K562 (cell line): ENCODE data around the gene MACF1. TPM values are rescaled to one million over a fixed set of nuclear protein-coding genes. Genes with fewer than 3 reads are reported as not detected.
"Not testable (repeated sequence)": the region's sequence is repeated elsewhere in the genome, so short reads cannot be mapped to it uniquely, and the experiment has no call there.

Experiments used
- ATAC-seq: fragments of 200-7000 bp; cut with Tn5 transposase; 3 replicates; pipeline ENCODE4 v1.9.1; 2020; ENCODE audit warnings: moderate library complexity
- BruUV-seq: library from RNA; stranded (reverse); fragments of 400-500 nt; replicated peaks from 2 replicates; lab custom pipeline; 2021; lab: Mats Ljungman, UMichigan
- CTCF ChIA-PET: fragments of 300-600 bp; formaldehyde crosslinking; extraction: SDS; loops from one replicate; lab custom pipeline; 2021; ENCODE audit warnings: low intra/inter-chr PET ratio; lab: Yijun Ruan, JAX
- POLR2A ChIA-PET: fragments of 300-600, 350-650 bp; sonication (Branson Sonifier 250); formaldehyde crosslinking; extraction: SDS; loops from one replicate; lab custom pipeline; 2021; ENCODE audit warnings: antibody characterized with exemption, inconsistent platforms; lab: Yijun Ruan, JAX
- DNase-seq, 4 experiments: peaks; one replicate each; pipeline versions ENCODE4 v3.0.0 to v3.0.0-alpha.2; 2011 to 2018; ENCODE audit warnings: low spot score in 3 of 4, mixed read lengths in 3 of 4; ENCODE audit errors: extremely low read depth in 1 of 4
- FAIRE-seq: peaks from 2 replicates; lab custom pipeline; 2011; peaks lifted over from hg19 to GRCh38; lab: Jason Lieb, UNC
- H2AFZ ChIP-seq: 2 replicates; pipeline ENCODE4 v1.6.0; 2011; ENCODE audit warnings: low read depth, low read length, control low read depth, inconsistent platforms
- H3K27ac ChIP-seq: fragments of 200-600 bp; 3 replicates; pipeline ENCODE4 v1.8.0; 2011; ENCODE audit warnings: low read depth, mild to moderate bottlenecking, control low read depth, inconsistent platforms, low read length, moderate library complexity, mixed read lengths; ENCODE audit errors: extremely low read depth
- H3K27me3 ChIP-seq, 2 experiments: fragments of 300-600 bp in 1 of 2; 2 replicates in 1 of 2; 3 replicates in 1 of 2; pipeline versions ENCODE4 v1.6.0 to v1.8.0; 2011; ENCODE audit warnings: inconsistent platforms in 2 of 2, low read length in 2 of 2, mild to moderate bottlenecking in 1 of 2, mixed read lengths in 1 of 2, moderate library complexity in 1 of 2; ENCODE audit not compliant: control insufficient read depth in 2 of 2, insufficient read depth in 2 of 2
- H3K36me3 ChIP-seq: fragments of 300-600 bp; 3 replicates; pipeline ENCODE4 v1.8.0; 2011; ENCODE audit warnings: mild to moderate bottlenecking, low read length, inconsistent platforms; ENCODE audit not compliant: control insufficient read depth, insufficient read depth
- H3K4me1 ChIP-seq, 2 experiments: fragments of 200-600 bp in 1 of 2; replicated peaks in 1 of 2; 2 replicates in 1 of 2; 3 replicates in 1 of 2; pipeline versions ENCODE4 v1.5.1 to v1.8.0; 2011; ENCODE audit warnings: inconsistent platforms in 2 of 2, low read length in 2 of 2, mild to moderate bottlenecking in 1 of 2, mixed read lengths in 1 of 2, moderate library complexity in 1 of 2; ENCODE audit not compliant: control insufficient read depth in 2 of 2, insufficient read depth in 2 of 2
- H3K4me2 ChIP-seq: 2 replicates; pipeline ENCODE4 v1.6.1; 2011; ENCODE audit warnings: low read length, control low read depth, inconsistent platforms, mixed read lengths; ENCODE audit not compliant: insufficient read depth
- H3K4me3 ChIP-seq: fragments of 200-600 bp; sonication (generic), shearing (Covaris generic); 2 replicates; pipeline ENCODE4 v1.5.1; 2016; ENCODE audit warnings: control low read depth, inconsistent platforms
- H3K79me2 ChIP-seq: fragments of 200-600 bp; 3 replicates; pipeline ENCODE4 v1.8.0; 2011; ENCODE audit warnings: low read length, inconsistent platforms; ENCODE audit not compliant: control insufficient read depth, insufficient read depth
- H3K9ac ChIP-seq, 2 experiments: 2 replicates each; pipeline versions ENCODE4 v1.6.0 to v1.6.1; 2011; ENCODE audit warnings: low read depth in 2 of 2, low read length in 2 of 2, control low read depth in 1 of 2, inconsistent platforms in 1 of 2, mild to moderate bottlenecking in 1 of 2, mixed read lengths in 1 of 2; ENCODE audit not compliant: insufficient read depth in 1 of 2
- H3K9me1 ChIP-seq: one replicate; pipeline ENCODE4 v1.6.0; 2011; ENCODE audit warnings: inconsistent platforms, mild to moderate bottlenecking, low read length, moderate library complexity; ENCODE audit not compliant: control insufficient read depth, insufficient read depth
- H3K9me3 ChIP-seq: replicated peaks from 2 replicates; pipeline ENCODE4 v1.5.1; 2011; ENCODE audit warnings: low read depth, low read length, inconsistent platforms; ENCODE audit not compliant: control insufficient read depth, insufficient read depth
- H4K20me1 ChIP-seq: replicated peaks from 2 replicates; pipeline ENCODE4 v1.6.1; 2011; ENCODE audit warnings: low read length, inconsistent platforms, mixed read lengths; ENCODE audit not compliant: control insufficient read depth, insufficient read depth
- ASH1L ChIP-seq: fragments of 450-650 bp; IDR thresholded peaks from 2 replicates; pipeline ENCODE4 v1.6.1; 2018; ENCODE audit warnings: borderline replicate concordance, mild to moderate bottlenecking, low read depth; ENCODE audit not compliant: partially characterized antibody
- CHD4 ChIP-seq: fragments of 200-600 bp; sonication (generic); IDR thresholded peaks from 3 replicates; pipeline ENCODE4 v1.6.1; 2012; ENCODE audit warnings: low read depth, mild to moderate bottlenecking, mixed read lengths, low read length, inconsistent platforms; ENCODE audit not compliant: insufficient read depth, insufficient replicate concordance, poor library complexity, severe bottlenecking
- MECOM ChIP-seq: fragments of 250-450 bp; sonication (Bioruptor Pico); IDR thresholded peaks from 2 replicates; pipeline ENCODE4 v1.8.0; 2022; ENCODE audit warnings: inconsistent platforms
- SIN3B ChIP-seq: fragments of 450-650 bp; IDR thresholded peaks from 2 replicates; pipeline ENCODE4 v1.6.1; 2017; ENCODE audit warnings: low read depth, mild to moderate bottlenecking, moderate library complexity
- ZNF253 ChIP-seq: fragments of 250-450 bp; sonication (Bioruptor Pico); conservative IDR thresholded peaks from 2 replicates; pipeline ENCODE4 v1.6.1; 2021; ENCODE audit warnings: mild to moderate bottlenecking
- WGBS: fragments of 100-300 bp; shearing (Covaris generic); methylation state at CpG from one replicate; pipeline ENCODE4 v1.1.6; 2016; ENCODE audit warnings: low coverage, mixed read lengths; ENCODE audit not compliant: insufficient coverage; ENCODE audit errors: missing lambda C conversion rate; 5-methylcytosine and 5-hydroxymethylcytosine counted together
- in situ Hi-C: fragments of 300-500 bp; cut with MboI; formaldehyde crosslinking; loops from 4 replicates; pipeline ENCODE4 v1.15.0; 2018; ENCODE audit warnings: inconsistent platforms, mixed read lengths
- intact Hi-C: fragments of 100-400 bp; cut with micrococcal nuclease; formaldehyde crosslinking; loops from 2 replicates; pipeline ENCODE4 v1.14.2; 2022
- polyA plus RNA-seq, 8 experiments: library from polyadenylated mRNA; depleted of rRNA in 4 of 8; stranded (reverse) in 5 of 8; unstranded in 3 of 8; fragments of >200 nt; fragmentation: Nextera tagmentation in 2 of 8; fragmentation: Illumina TruSeq in 1 of 8; extraction: Ambion mirVana in 2 of 8; extraction: Trizol in 1 of 8; gene quantifications; 2 replicates each; pipeline versions ENCODE4 v1.2.1 to v1.2.3, GENCODE V29; 2011 to 2014; ENCODE audit warnings: inconsistent platforms in 1 of 8, missing spikeins in 1 of 8
- total RNA-seq, 7 experiments: library from RNA; depleted of rRNA in 6 of 7; stranded (reverse); fragments of >200 nt in 6 of 7; fragmentation: Illumina TruSeq in 2 of 7; extraction: Trizol in 2 of 7; gene quantifications; 2 replicates each; pipeline versions ENCODE4 v1.2.1 to v1.2.3, GENCODE V29; 2011 to 2021; ENCODE audit warnings: low replicate concordance in 1 of 7
- TF ChIP-seq, protein P1 (sequence below): fragments of 450-650 bp; formaldehyde crosslinking; IDR thresholded peaks from 2 replicates; pipeline ENCODE4 v1.4.0; 2022; ENCODE audit warnings: missing genetic modification characterization

MACF1 gene
- total and polyA plus RNA-seq, 9 of the 15 experiments (the other 6 are each of a cell fraction or from before 2014, with no cell fraction given) = 13.2 to 232 (median 112) TPM

DNA sequence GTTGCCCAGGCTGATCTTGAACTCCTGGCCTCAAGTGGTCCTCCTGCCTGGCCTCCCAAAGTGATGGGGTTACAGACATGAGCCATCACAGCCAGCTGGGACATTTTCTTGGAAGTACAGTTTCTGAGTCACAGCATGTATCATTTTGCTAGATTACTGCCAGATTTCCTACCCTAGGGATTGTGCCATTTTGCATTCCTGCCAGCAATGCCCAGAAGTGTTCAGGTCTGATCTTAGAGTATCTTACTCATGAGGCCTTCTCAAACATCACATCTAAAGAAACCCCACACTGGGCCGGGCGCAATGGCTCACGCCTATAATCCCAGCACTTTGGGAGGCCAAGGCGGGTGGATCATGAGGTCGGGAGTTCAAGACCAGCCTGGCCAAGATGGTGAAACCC, 297.2 kb downstream of the MACF1 start (continued):
- TF ChIP-seq, protein P1, sequence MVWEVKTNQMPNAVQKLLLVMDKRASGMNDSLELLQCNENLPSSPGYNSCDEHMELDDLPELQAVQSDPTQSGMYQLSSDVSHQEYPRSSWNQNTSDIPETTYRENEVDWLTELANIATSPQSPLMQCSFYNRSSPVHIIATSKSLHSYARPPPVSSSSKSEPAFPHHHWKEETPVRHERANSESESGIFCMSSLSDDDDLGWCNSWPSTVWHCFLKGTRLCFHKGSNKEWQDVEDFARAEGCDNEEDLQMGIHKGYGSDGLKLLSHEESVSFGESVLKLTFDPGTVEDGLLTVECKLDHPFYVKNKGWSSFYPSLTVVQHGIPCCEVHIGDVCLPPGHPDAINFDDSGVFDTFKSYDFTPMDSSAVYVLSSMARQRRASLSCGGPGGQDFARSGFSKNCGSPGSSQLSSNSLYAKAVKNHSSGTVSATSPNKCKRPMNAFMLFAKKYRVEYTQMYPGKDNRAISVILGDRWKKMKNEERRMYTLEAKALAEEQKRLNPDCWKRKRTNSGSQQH = no peak
- TF ChIP-seq CHD4 = no peak
- TF ChIP-seq SIN3B = no peak
- no peak for TF ChIP-seq ASH1L
- no peak for TF ChIP-seq ZNF253
- no peak for TF ChIP-seq MECOM

DNA sequence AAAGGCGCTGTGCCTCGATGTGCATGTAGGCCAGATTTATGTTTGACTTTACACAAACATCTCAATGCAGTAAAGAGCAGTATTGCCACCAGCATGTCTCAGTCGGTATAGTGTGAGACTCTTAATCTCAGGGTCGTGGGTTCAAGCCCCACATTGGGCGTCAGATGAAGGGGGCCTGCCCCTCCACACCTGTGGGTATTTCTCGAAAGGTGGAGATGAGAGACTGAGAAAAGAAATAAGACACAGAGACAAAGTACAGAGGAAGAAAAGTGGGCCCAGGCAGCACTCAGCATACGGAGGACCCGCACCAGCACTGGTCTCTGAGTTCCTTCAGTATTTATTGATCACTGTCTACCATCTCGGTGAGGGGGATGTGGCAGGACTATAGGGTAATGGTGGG, 299.9 kb downstream of the MACF1 start:
- DNase-seq, H3K36me3 ChIP-seq, CTCF ChIA-PET, FAIRE-seq, intact Hi-C loops, H3K4me1 ChIP-seq, H3K27ac ChIP-seq, H4K20me1 ChIP-seq, BruUV-seq, H3K27me3 ChIP-seq, H2AFZ ChIP-seq, H3K9me3 ChIP-seq, H3K4me3 ChIP-seq, H3K9me1 ChIP-seq, H3K79me2 ChIP-seq, H3K9ac ChIP-seq, H3K4me2 ChIP-seq, ATAC-seq, POLR2A ChIA-PET: not testable (repeated sequence)
- in situ Hi-C loops = loop anchor here (10.0 kb wide), 1 partner anchor 270 kb away; the partner anchor contains the start of gene OXCT2
- 27% methylated on average over 9 of the region's 9 CpGs for WGBS
